ENCODE measurements around the gene ZNF862. TPM values are rescaled to one million over a fixed set of nuclear protein-coding genes. Genes with fewer than 3 reads are reported as not detected.

The ZNF862 gene
- total and polyA plus RNA-seq, 12 donors, result 3.9 to 13.3 (median 10.2) TPM

- no peak for TF ChIP-seq CTCF (IDR thresholded peaks at IDR 0.05)
- intact Hi-C loops (cut with DNase I), result no loop called here
- Histone ChIP-seq H3K4me1 (peaks cover 16 to 51% (median 30%) of the 10 kb centered on the region in 9 donors), H3K27me3 (no peaks in the 10 kb centered on the region), H3K9me3 (no peaks in the 10 kb centered on the region), H3K4me3 (no peak overlapping the region), H3K36me3 (peaks cover 0 to 28% (median 0%) of the 10 kb centered on the region in 9 donors), H3K27ac (no peak overlapping the region)
- WGBS, 2 donors, result 88 to 90% methylated on average over 14 of the region's 14 CpGs
- DNase-seq (no peak), ATAC-seq (no peak)
These were observed 41.1 kb downstream of the ZNF862 start for GRCh38 chr7:149879271-149879743.

GRCh38 chr7:149879766-149880637 lies 41.8 kb downstream of the ZNF862 start:
- H3K36me3 ChIP-seq, result peaks cover 0 to 28% (median 0%) of the 10 kb centered on the region in 9 donors
- no peak overlapping the region for H3K4me3 ChIP-seq
- peak overlapping the region in 5 of 10 donors; percentile 29 to 73 (median 31) for H3K27ac ChIP-seq
- DNase-seq (no peak), ATAC-seq (no peak)
- 91 to 95% methylated on average over 16 of the region's 16 CpGs for WGBS, 2 donors
- intact Hi-C loops (cut with DNase I), result loop anchor here in 7 of 10 donors (5.0 to 10.0 kb wide), 3 partner anchors 165 to 392 kb away; no protein-coding TSS in a partner anchor
- H3K4me1 ChIP-seq, result peaks cover 16 to 51% (median 32%) of the 10 kb centered on the region in 9 donors
- no peaks in the 10 kb centered on the region for H3K9me3 ChIP-seq
- TF ChIP-seq CTCF (IDR thresholded peaks at IDR 0.05), result no peak
- no peaks in the 10 kb centered on the region for H3K27me3 ChIP-seq

GRCh38 chr7:149880638-149881311 lies 42.6 kb downstream of the ZNF862 start:
- peak in 1 of 2 donors; percentile 76 for DNase-seq
- TF ChIP-seq CTCF (IDR thresholded peaks at IDR 0.05), result no peak
- H3K4me1 ChIP-seq, result peaks cover 16 to 57% (median 38%) of the 10 kb centered on the region in 9 donors
- peaks cover 0 to 26% (median 0%) of the 10 kb centered on the region in 9 donors for H3K36me3 ChIP-seq
- peak in 5 of 8 donors; percentile 14 to 57 (median 36) for ATAC-seq
- H3K9me3 ChIP-seq, result no peaks in the 10 kb centered on the region
- intact Hi-C loops (cut with DNase I), result loop anchor here in 7 of 10 donors (5.0 to 10.0 kb wide), 3 partner anchors 164 to 392 kb away; no protein-coding TSS in a partner anchor
- no peak overlapping the region for H3K4me3 ChIP-seq
- H3K27ac ChIP-seq, result peak overlapping the region in 7 of 10 donors; percentile 19 to 73 (median 31)
- 33 to 50% methylated on average over 14 of the region's 14 CpGs for WGBS, 2 donors
- H3K27me3 ChIP-seq, result no peaks in the 10 kb centered on the region
